GM12874 (cell line): ENCODE data around the gene ERC2.

Experiments
- TF ChIP-seq, protein P1 (sequence below): IDR thresholded peaks from 2 replicates; pipeline ENCODE4 v1.5.1; 2011; ENCODE audit warnings: low read depth, mild to moderate bottlenecking, control low read depth, low read length, moderate library complexity; ENCODE audit not compliant: insufficient read depth

The ERC2 gene

GRCh38 chr3:56089739-56090138 lies 378.5 kb downstream of the ERC2 start:
- TF ChIP-seq, protein P1, sequence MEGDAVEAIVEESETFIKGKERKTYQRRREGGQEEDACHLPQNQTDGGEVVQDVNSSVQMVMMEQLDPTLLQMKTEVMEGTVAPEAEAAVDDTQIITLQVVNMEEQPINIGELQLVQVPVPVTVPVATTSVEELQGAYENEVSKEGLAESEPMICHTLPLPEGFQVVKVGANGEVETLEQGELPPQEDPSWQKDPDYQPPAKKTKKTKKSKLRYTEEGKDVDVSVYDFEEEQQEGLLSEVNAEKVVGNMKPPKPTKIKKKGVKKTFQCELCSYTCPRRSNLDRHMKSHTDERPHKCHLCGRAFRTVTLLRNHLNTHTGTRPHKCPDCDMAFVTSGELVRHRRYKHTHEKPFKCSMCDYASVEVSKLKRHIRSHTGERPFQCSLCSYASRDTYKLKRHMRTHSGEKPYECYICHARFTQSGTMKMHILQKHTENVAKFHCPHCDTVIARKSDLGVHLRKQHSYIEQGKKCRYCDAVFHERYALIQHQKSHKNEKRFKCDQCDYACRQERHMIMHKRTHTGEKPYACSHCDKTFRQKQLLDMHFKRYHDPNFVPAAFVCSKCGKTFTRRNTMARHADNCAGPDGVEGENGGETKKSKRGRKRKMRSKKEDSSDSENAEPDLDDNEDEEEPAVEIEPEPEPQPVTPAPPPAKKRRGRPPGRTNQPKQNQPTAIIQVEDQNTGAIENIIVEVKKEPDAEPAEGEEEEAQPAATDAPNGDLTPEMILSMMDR: no peak

GRCh38 chr3:56087451-56088053 lies 380.7 kb downstream of the ERC2 start:
- TF ChIP-seq, protein P1: no peak

GRCh38 chr3:56086355-56086754 lies 381.9 kb downstream of the ERC2 start:
- TF ChIP-seq, protein P1: no peak

DNA sequence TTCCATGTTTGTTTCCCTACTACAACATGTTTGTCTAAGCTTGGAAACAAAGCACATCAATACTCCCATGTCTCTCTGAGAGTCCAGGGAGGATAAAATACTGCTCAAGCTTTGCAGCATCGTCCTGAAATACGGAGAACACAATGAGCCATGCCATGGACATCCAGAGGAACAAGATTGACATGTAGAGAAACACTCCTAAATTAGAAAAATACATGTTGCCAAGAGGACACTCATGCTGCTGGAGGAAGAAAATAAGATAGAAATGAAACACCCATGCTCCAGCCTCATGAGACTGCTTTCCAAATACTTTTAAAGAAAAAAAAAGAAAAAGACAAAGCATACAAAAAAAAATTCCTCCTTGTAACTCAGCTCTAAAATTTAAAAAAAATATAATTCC lies 387.0 kb downstream of the ERC2 start:
- TF ChIP-seq, protein P1: no peak

DNA sequence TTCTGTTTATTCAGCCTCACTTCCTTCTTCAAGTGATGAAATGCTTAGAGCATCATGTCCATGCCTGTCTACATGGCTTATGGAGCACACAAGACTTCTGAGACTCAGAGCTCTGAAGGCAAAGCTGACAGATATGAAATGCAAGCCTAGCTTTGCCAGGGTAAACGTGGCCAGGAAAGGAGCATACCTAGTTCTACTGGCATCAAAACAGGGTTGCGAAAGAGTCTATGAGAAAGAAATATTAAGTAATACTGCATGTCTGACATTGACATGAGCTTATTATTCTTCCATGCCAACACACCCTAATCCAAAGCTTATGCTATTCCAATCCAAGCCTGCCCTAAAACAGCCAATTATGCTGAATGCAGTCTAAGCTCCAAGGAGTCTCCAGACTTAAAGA lies 391.5 kb downstream of the ERC2 start:
- TF ChIP-seq, protein P1: no peak

DNA sequence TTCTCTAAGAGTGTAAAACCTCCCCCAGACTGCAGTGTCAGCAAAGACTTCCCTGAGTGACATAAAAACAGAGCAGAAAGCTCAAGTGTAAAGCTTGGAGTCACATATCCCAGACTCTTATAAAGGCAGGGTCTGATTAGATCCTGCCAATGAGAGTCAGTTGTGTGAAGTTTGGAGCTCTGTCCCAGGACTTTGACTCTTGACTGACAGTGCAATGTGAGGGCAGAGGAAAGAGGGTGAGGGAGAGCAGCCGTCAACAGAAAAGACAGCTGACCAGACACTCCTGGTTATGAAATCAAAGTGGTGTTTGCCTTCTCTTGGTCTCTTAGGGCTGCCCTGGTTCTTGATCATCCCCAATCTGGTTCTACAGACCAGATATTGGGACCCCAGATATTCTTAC lies 393.2 kb downstream of the ERC2 start:
- TF ChIP-seq, protein P1: no peak

GRCh38 chr3:56069766-56070165 lies 398.5 kb downstream of the ERC2 start:
- TF ChIP-seq, protein P1: no peak

DNA sequence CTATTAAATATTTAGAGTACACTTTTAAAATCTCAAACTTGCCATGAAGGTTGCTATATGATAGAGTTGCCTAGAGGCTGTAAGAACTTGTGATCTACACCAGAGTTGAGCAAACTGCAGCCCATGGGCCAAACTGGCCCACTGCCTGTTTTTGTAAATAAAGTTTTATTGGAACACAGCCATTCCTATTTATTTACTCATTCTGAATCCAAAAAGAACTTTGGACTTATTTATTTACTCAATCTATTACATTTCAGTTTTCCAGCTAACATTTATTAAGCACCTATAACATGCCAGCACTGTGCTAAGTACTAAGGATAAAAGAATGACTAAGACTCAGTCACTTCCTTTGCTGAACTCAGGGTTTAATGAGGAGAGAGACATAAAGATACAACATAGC lies 403.6 kb downstream of the ERC2 start:
- TF ChIP-seq, protein P1: no peak
